CD14-positive monocyte (primary cell): Measurements from ENCODE around the gene P2RX6. TPM values are rescaled to one million over a fixed set of nuclear protein-coding genes. Genes with fewer than 3 reads are reported as not detected.

Source experiments
- DNase-seq, 3 donors: peaks; one replicate each; pipeline ENCODE4 v3.0.0-alpha.2; 2011 to 2022
- H2AFZ ChIP-seq: 2 replicates; pipeline ENCODE4 v1.6.0; 2012; ENCODE audit warnings: mild to moderate bottlenecking, low read depth, low read length, inconsistent platforms; ENCODE audit not compliant: insufficient read depth, poor library complexity, severe bottlenecking
- H3K27ac ChIP-seq, 2 donors: 1 replicate in 1 of 2; 2 replicates in 1 of 2; pipeline ENCODE4 v1.5.1; 2012 to 2013; ENCODE audit warnings: low read length in 2 of 2, control low read depth in 1 of 2, inconsistent platforms in 1 of 2, low read depth in 1 of 2, mild to moderate bottlenecking in 1 of 2
- H3K27me3 ChIP-seq, 2 donors: one replicate each; pipeline versions ENCODE4 v1.6.0 to v1.6.1; 2011 to 2013; ENCODE audit warnings: low read length in 2 of 2; ENCODE audit not compliant: control insufficient read depth in 2 of 2, insufficient read depth in 2 of 2
- H3K36me3 ChIP-seq, 2 donors: replicated peaks in 1 of 2; 1 replicate in 1 of 2; 2 replicates in 1 of 2; pipeline versions ENCODE4 v1.5.1 to v1.6.1; 2012 to 2013; ENCODE audit warnings: low read length in 2 of 2, control low read depth in 1 of 2, inconsistent platforms in 1 of 2, mild to moderate bottlenecking in 1 of 2; ENCODE audit not compliant: insufficient read depth in 2 of 2, control insufficient read depth in 1 of 2
- H3K4me1 ChIP-seq, 2 donors: 1 replicate in 1 of 2; 2 replicates in 1 of 2; pipeline versions ENCODE4 v1.5.1 to v1.6.1; 2012 to 2013; ENCODE audit warnings: low read length in 2 of 2, control low read depth in 1 of 2, inconsistent platforms in 1 of 2, mild to moderate bottlenecking in 1 of 2, moderate library complexity in 1 of 2; ENCODE audit not compliant: insufficient read depth in 2 of 2, control insufficient read depth in 1 of 2
- H3K4me2 ChIP-seq: replicated peaks from 2 replicates; pipeline ENCODE3; 2012; ENCODE audit warnings: low read length, moderate library complexity, mild to moderate bottlenecking; ENCODE audit not compliant: poor library complexity, severe bottlenecking; ENCODE audit errors: extremely low read depth
- H3K4me3 ChIP-seq, 3 experiments: fragments of 200-600 bp in 1 of 3; sonication (generic) in 1 of 3; replicated peaks in 1 of 3; 1 replicate in 2 of 3; 2 replicates in 1 of 3; pipeline ENCODE4 v1.5.1; 2011 to 2013; ENCODE audit warnings: low read length in 3 of 3, mild to moderate bottlenecking in 3 of 3, control low read depth in 2 of 3, low read depth in 2 of 3, inconsistent platforms in 1 of 3, moderate library complexity in 1 of 3
- H3K79me2 ChIP-seq: 2 replicates; pipeline ENCODE4 v1.6.0; 2012; ENCODE audit warnings: mild to moderate bottlenecking, control low read depth, inconsistent platforms, low read length, moderate library complexity; ENCODE audit not compliant: insufficient read depth
- H3K9ac ChIP-seq: 2 replicates; pipeline ENCODE4 v1.6.0; 2017; ENCODE audit warnings: low read length, mild to moderate bottlenecking; ENCODE audit not compliant: insufficient read depth, poor library complexity, severe bottlenecking
- H3K9me3 ChIP-seq, 2 donors: replicated peaks in 1 of 2; 1 replicate in 1 of 2; 2 replicates in 1 of 2; pipeline versions ENCODE4 v1.5.1 to v1.6.1; 2012 to 2013; ENCODE audit warnings: low read length in 2 of 2, control low read depth in 1 of 2; ENCODE audit not compliant: control insufficient read depth in 1 of 2, insufficient read depth in 1 of 2
- H4K20me1 ChIP-seq: 2 replicates; pipeline ENCODE4 v1.6.0; 2012; ENCODE audit warnings: mild to moderate bottlenecking, low read length, control low read depth, moderate library complexity; ENCODE audit not compliant: insufficient read depth
- H3K27ac Mint-ChIP-seq, 7 donors: one replicate each; pipeline ENCODE4 v1.8.0; 2020; ENCODE audit warnings: mild to moderate bottlenecking in 7 of 7, mixed read lengths in 7 of 7, moderate library complexity in 6 of 7, inconsistent platforms in 2 of 7
- H3K27me3 Mint-ChIP-seq, 3 donors: one replicate each; pipeline ENCODE4 v1.8.0; 2021 to 2022; ENCODE audit warnings: low read depth in 3 of 3, mild to moderate bottlenecking in 3 of 3, mixed read lengths in 3 of 3, moderate library complexity in 3 of 3, inconsistent platforms in 1 of 3
- H3K36me3 Mint-ChIP-seq, 2 donors: one replicate each; pipeline ENCODE4 v1.8.0; 2020; ENCODE audit warnings: mixed read lengths in 2 of 2, inconsistent platforms in 1 of 2, mild to moderate bottlenecking in 1 of 2
- H3K4me1 Mint-ChIP-seq: one replicate; pipeline ENCODE4 v1.8.0; 2020; ENCODE audit warnings: mild to moderate bottlenecking, mixed read lengths
- H3K4me3 Mint-ChIP-seq, 2 donors: one replicate each; pipeline ENCODE4 v1.8.0; 2020; ENCODE audit warnings: mild to moderate bottlenecking in 2 of 2, mixed read lengths in 2 of 2, moderate library complexity in 1 of 2
- H3K9me3 Mint-ChIP-seq, 7 donors: one replicate each; pipeline ENCODE4 v1.8.0; 2020 to 2022; ENCODE audit warnings: mixed read lengths in 7 of 7, mild to moderate bottlenecking in 6 of 7, moderate library complexity in 6 of 7, inconsistent platforms in 2 of 7
- CTCF ChIP-seq: fragments of 200-600 bp; IDR thresholded peaks from one replicate; pipeline ENCODE4 v1.8.0; 2022; ENCODE audit warnings: antibody characterized with exemption, mild to moderate bottlenecking
- WGBS: methylation state at CpG from one replicate; pipeline ENCODE4 v1.1.5; 2013; ENCODE audit warnings: missing lambda C conversion rate; ENCODE audit not compliant: insufficient coverage; 5-methylcytosine and 5-hydroxymethylcytosine counted together
- intact Hi-C, 2 donors: fragments of 100-400 bp; cut with micrococcal nuclease; formaldehyde crosslinking; loops; one replicate each; pipeline versions ENCODE4 v1.15.0 to v1.15.1; 2023
- polyA plus RNA-seq, 3 donors: library from polyadenylated mRNA; depleted of rRNA in 1 of 3; unstranded in 2 of 3; stranded (reverse) in 1 of 3; fragments of 300-500 nt in 2 of 3; fragments of >200 nt in 1 of 3; fragmentation: Illumina TruSeq in 2 of 3; gene quantifications; 1 replicate in 2 of 3; 2 replicates in 1 of 3; pipeline ENCODE4 v1.2.3, GENCODE V29; 2012 to 2021

Gene P2RX6
- polyA plus RNA-seq, 3 donors = not detected

DNA sequence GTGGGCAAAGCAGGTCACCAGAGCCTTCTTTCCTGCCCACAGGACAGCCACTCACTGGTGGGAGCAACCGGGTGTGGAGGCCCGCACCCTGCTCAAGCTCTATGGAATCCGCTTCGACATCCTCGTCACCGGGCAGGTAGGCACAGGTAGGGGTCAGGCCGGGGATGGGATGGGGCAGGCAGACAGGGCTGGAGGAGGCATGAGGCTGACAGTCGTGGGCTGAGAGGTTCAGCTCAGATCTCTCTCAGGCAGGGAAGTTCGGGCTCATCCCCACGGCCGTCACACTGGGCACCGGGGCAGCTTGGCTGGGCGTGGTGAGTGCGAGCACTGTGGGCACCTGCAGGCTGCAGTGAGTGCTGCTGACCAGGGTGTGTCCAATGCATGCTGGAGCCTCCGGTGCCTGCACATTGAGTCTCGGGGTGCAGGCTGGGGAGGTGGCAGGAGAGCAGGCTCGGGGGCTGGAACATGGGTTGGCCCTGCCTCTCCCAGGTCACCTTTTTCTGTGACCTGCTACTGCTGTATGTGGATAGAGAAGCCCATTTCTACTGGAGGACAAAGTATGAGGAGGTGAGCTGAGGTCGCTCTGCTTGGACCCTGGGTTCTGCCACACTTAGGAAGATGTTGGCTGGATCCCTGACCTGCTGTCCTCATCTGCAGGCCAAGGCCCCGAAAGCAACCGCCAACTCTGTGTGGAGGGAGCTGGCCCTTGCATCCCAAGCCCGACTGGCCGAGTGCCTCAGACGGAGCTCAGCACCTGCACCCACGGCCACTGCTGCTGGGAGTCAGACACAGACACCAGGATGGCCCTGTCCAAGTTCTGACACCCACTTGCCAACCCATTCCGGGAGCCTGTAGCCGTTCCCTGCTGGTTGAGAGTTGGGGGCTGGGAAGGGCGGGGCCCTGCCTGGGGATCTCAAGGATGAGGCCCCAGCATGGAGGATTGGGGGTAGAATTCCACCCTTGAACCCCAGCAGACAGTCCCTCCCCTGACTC lies 11.1 kb downstream of the P2RX6 start:
- no peak overlapping the region for H3K4me2 ChIP-seq
- no peaks in the 10 kb centered on the region for H3K36me3 ChIP-seq
- Mint-ChIP-seq H3K27me3 (peaks cover 9 to 13% (median 12%) of the 10 kb centered on the region in 3 donors), H3K36me3 (no peaks in the 10 kb centered on the region), H3K9me3 (no peaks in the 10 kb centered on the region), H3K4me1 (no peaks in the 10 kb centered on the region), H3K4me3 (no peak overlapping the region), H3K27ac (no peak overlapping the region)
- H3K27ac ChIP-seq = no peak overlapping the region
- WGBS = 96% methylated on average over 22 of the region's 27 CpGs
- TF ChIP-seq CTCF = no peak
- no peaks in the 10 kb centered on the region for H3K4me1 ChIP-seq
- H2AFZ ChIP-seq = no peak overlapping the region
- no peak overlapping the region for H3K9ac ChIP-seq
- H4K20me1 ChIP-seq = no peaks in the 10 kb centered on the region
- H3K79me2 ChIP-seq = no peaks in the 10 kb centered on the region
- H3K27me3 ChIP-seq = peaks cover 0 to 3% of the 10 kb centered on the region in 2 donors
- no peak overlapping the region for H3K4me3 ChIP-seq
- DNase-seq = no peak
- no peaks in the 10 kb centered on the region for H3K9me3 ChIP-seq
- intact Hi-C loops = loop anchor here in 1 of 2 donors (10.0 kb wide), 1 partner anchor 61 kb away; the partner anchor contains the start of gene AIFM3

DNA sequence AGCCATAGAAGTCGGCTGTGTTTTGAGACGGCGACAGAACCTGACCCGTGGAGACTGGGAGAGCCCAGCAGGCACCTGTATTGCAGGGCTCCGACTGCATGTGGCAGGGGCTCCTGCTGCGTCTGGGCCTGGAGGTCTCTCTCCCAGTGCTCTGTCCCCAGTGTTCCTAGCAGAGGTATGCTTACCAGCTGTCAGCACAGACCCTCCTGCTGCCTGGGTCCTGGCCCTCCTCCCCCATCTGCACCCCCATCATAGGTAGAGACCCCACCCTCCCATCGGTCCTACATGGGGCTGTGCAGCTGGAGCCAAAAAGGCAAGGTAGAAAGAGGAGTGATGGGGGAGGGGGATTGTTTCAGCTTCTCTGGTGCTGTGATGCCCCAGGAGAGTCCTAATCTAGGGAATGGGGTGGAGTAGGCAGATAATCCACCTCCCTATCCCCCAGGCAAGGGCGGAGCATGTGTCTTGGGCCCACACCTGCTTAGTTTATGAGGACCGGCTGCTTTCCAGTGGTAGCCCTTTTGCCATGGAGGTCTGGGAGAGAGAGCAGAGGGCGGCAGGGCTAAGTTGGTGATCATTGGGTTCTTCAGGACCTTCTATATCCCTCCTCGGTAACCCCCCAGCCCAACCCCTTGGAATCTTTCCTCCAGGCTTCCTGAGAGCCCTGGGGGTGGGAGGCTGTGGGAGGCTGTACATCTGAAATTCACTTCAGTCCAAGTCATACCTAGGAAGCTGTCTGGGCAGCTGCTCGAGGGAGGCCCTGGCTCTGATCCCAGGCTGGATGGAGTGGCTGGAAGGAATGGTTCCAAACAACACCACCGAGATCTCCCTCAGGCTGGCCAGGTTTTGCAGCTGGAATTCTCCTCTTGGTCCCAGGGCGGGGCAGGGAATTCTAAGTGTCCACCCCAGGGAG lies 12.1 kb downstream of the P2RX6 start:
- H3K27ac Mint-ChIP-seq = no peak overlapping the region
- H3K4me3 Mint-ChIP-seq = no peak overlapping the region
- Histone ChIP-seq H3K4me1 (no peaks in the 10 kb centered on the region), H3K9ac (no peak overlapping the region), H3K27ac (no peak overlapping the region), H3K27me3 (peaks cover 2 to 12% of the 10 kb centered on the region in 2 donors), H3K4me3 (no peak overlapping the region), H3K79me2 (no peaks in the 10 kb centered on the region), H3K36me3 (no peaks in the 10 kb centered on the region), H3K4me2 (no peak overlapping the region), H3K9me3 (no peaks in the 10 kb centered on the region), H4K20me1 (no peaks in the 10 kb centered on the region), H2AFZ (no peak overlapping the region)
- intact Hi-C loops = loop anchor here in 1 of 2 donors (10.0 kb wide), 1 partner anchor 62 kb away; the partner anchor contains the start of gene AIFM3
- peaks cover 0 to 4% (median 0%) of the 10 kb centered on the region in 7 donors for H3K9me3 Mint-ChIP-seq
- no peak for TF ChIP-seq CTCF
- no peak for DNase-seq
- H3K4me1 Mint-ChIP-seq = no peaks in the 10 kb centered on the region
- H3K36me3 Mint-ChIP-seq = no peaks in the 10 kb centered on the region
- WGBS = 95% methylated on average over 5 of the region's 14 CpGs
- H3K27me3 Mint-ChIP-seq = peaks cover 15 to 22% (median 22%) of the 10 kb centered on the region in 3 donors
